HG02840 (cell line): ENCODE results near the gene DNAH6.
"Not testable (repeated sequence)": the region's sequence is repeated elsewhere in the genome, so short reads cannot be mapped to it uniquely, and the experiment has no call there.

Experiments used
- ATAC-seq: cut with Tn5 transposase; IDR thresholded peaks from one replicate; pipeline ENCODE4 v1.9.1; 2021; ENCODE audit warnings: mild to moderate bottlenecking, moderate library complexity, moderate number of reproducible peaks; ENCODE audit not compliant: unreplicated experiment, low FRiP score

DNAH6 gene

GRCh38 chr2:84732897-84733778 lies 216.8 kb downstream of the DNAH6 start:
- no peak for ATAC-seq

- ATAC-seq, result no peak
Observed at GRCh38 chr2:84735389-84735788, 219.1 kb downstream of the DNAH6 start.

GRCh38 chr2:84741182-84741822 lies 225.0 kb downstream of the DNAH6 start:
- ATAC-seq, result peak; percentile 73

- ATAC-seq, result no peak
Observed at GRCh38 chr2:84748341-84748740, 232.0 kb downstream of the DNAH6 start.

- ATAC-seq, result no peak
Observed at GRCh38 chr2:84749442-84749841, 233.1 kb downstream of the DNAH6 start.

GRCh38 chr2:84755096-84755495 lies 238.8 kb downstream of the DNAH6 start:
- ATAC-seq, result no peak

GRCh38 chr2:84757648-84758047 lies 241.3 kb downstream of the DNAH6 start:
- ATAC-seq, result no peak

GRCh38 chr2:84766791-84767190 lies 250.5 kb downstream of the DNAH6 start:
- ATAC-seq, result no peak

GRCh38 chr2:84768840-84769239 lies 252.5 kb downstream of the DNAH6 start:
- ATAC-seq, result no peak

- ATAC-seq, result no peak
Observed at GRCh38 chr2:84770280-84770679, 254.0 kb downstream of the DNAH6 start.

- no peak for ATAC-seq
Observed at GRCh38 chr2:84771251-84771650, 255.0 kb downstream of the DNAH6 start.

GRCh38 chr2:84773562-84773961 lies 257.3 kb downstream of the DNAH6 start:
- ATAC-seq, result not testable (repeated sequence)

GRCh38 chr2:84776011-84776410 lies 259.7 kb downstream of the DNAH6 start:
- no peak for ATAC-seq

- no peak for ATAC-seq
Observed at GRCh38 chr2:84778911-84779690, 262.8 kb downstream of the DNAH6 start.

GRCh38 chr2:84779781-84780180 lies 263.5 kb downstream of the DNAH6 start:
- ATAC-seq, result no peak

GRCh38 chr2:84781942-84782716 lies 265.8 kb downstream of the DNAH6 start:
- no peak for ATAC-seq

- ATAC-seq, result no peak
Observed at GRCh38 chr2:84782717-84783442, 266.6 kb downstream of the DNAH6 start.

GRCh38 chr2:84785950-84786349 lies 269.7 kb downstream of the DNAH6 start:
- no peak for ATAC-seq

GRCh38 chr2:84786601-84787000 lies 270.3 kb downstream of the DNAH6 start:
- ATAC-seq, result no peak

GRCh38 chr2:84788027-84788426 lies 271.7 kb downstream of the DNAH6 start:
- no peak for ATAC-seq
